OCI-LY3 (cell line): ENCODE data around the gene TNFRSF4.

Source experiments
- H2AFZ ChIP-seq: fragments of 200-600, 300-600 bp; shearing (Covaris generic); 2 replicates; pipeline ENCODE4 v1.6.0; 2014; ENCODE audit warnings: antibody characterized with exemption, low read depth, low read length
- H3K27ac ChIP-seq: fragments of 200-600, 300-600 bp; sonication (generic); 2 replicates; pipeline ENCODE4 v1.5.1; 2014; ENCODE audit warnings: mild to moderate bottlenecking, low read length, moderate library complexity, mixed read lengths
- H3K27me3 ChIP-seq: fragments of 200-600, 300-600 bp; sonication (generic); 2 replicates; pipeline ENCODE4 v1.6.1; 2014; ENCODE audit warnings: low read depth, low read length, mixed read lengths
- H3K36me3 ChIP-seq: fragments of 200-600, 300-600 bp; sonication (generic); replicated peaks from 2 replicates; pipeline ENCODE3; 2014; ENCODE audit warnings: low read depth, low read length, mixed read lengths
- H3K4me1 ChIP-seq: fragments of 300-600, 200-600 bp; sonication (generic); 2 replicates; pipeline ENCODE4 v1.6.1; 2014; ENCODE audit warnings: low read length, mixed read lengths
- H3K4me2 ChIP-seq: fragments of 200-600, 300-600 bp; sonication (generic); 2 replicates; pipeline ENCODE4 v1.6.1; 2014; ENCODE audit warnings: low read length, mixed read lengths
- H3K4me3 ChIP-seq: fragments of 300-600, 200-600 bp; sonication (generic); 2 replicates; pipeline ENCODE4 v1.5.1; 2014; ENCODE audit warnings: antibody characterized with exemption, mild to moderate bottlenecking, low read length, moderate library complexity
- H3K79me2 ChIP-seq: fragments of 300-600, 200-600 bp; shearing (Covaris generic); 2 replicates; pipeline ENCODE4 v1.6.1; 2014; ENCODE audit warnings: mild to moderate bottlenecking, low read length, mixed read lengths
- H3K9ac ChIP-seq: fragments of 300-600, 200-600 bp; shearing (Covaris generic); 2 replicates; pipeline ENCODE4 v1.6.0; 2014; ENCODE audit warnings: mild to moderate bottlenecking, low read length, moderate library complexity
- H3K9me3 ChIP-seq: fragments of 200-600, 300-600 bp; shearing (Covaris generic); 2 replicates; pipeline ENCODE4 v1.6.1; 2014; ENCODE audit warnings: low read length, mixed read lengths; ENCODE audit not compliant: insufficient read depth
- H4K20me1 ChIP-seq: fragments of 200-600, 300-600 bp; sonication (generic); 2 replicates; pipeline ENCODE4 v1.6.1; 2016; ENCODE audit warnings: low read length, mixed read lengths; ENCODE audit not compliant: insufficient read depth
- CTCF ChIP-seq: fragments of 200-600, 300-600 bp; sonication (generic); IDR thresholded peaks from 2 replicates; pipeline ENCODE4 v1.5.1; 2014; ENCODE audit warnings: antibody characterized with exemption, low read length, low read depth
- EZH2phosphoT487 ChIP-seq: fragments of 200-600 bp; shearing (Covaris generic); IDR thresholded peaks from 2 replicates; pipeline ENCODE4 v1.6.1; 2018; ENCODE audit warnings: antibody characterized with exemption, mixed run types, low read depth

The TNFRSF4 gene

GRCh38 chr1:1241588-1242219, 27.8 kb upstream of the TNFRSF4 start:
- Histone ChIP-seq H3K36me3 (no peaks in the 10 kb centered on the region), H3K4me2 (no peak overlapping the region), H2AFZ (no peak overlapping the region), H3K27ac (no peak overlapping the region), H3K4me3 (no peak overlapping the region), H4K20me1 (no peaks in the 10 kb centered on the region), H3K4me1 (no peaks in the 10 kb centered on the region), H3K27me3 (0 out of 2 replicates have a peak, but pooled peaks cover 3% of the 10 kb centered on the region), H3K9ac (no peak overlapping the region), H3K9me3 (no peaks in the 10 kb centered on the region), H3K79me2 (no peaks in the 10 kb centered on the region)
- TF ChIP-seq CTCF (no peak), EZH2phosphoT487 (no peak)

- Histone ChIP-seq H3K27ac (no peak overlapping the region), H3K36me3 (no peaks in the 10 kb centered on the region), H3K4me3 (no peak overlapping the region), H3K4me1 (no peaks in the 10 kb centered on the region), H4K20me1 (no peaks in the 10 kb centered on the region), H3K9me3 (no peaks in the 10 kb centered on the region), H3K79me2 (no peaks in the 10 kb centered on the region), H3K27me3 (0 out of 2 replicates have a peak, but pooled peaks cover 3% of the 10 kb centered on the region), H3K9ac (no peak overlapping the region), H2AFZ (no peak overlapping the region), H3K4me2 (no peak overlapping the region)
- no peak for TF ChIP-seq CTCF
- TF ChIP-seq EZH2phosphoT487: no peak
These were observed 27.1 kb upstream of the TNFRSF4 start for GRCh38 chr1:1240822-1241587.

- Histone ChIP-seq H3K36me3 (no peaks in the 10 kb centered on the region), H3K27me3 (0 out of 2 replicates have a peak, but pooled peaks cover 3% of the 10 kb centered on the region), H3K4me2 (no peak overlapping the region), H4K20me1 (no peaks in the 10 kb centered on the region), H3K9me3 (no peaks in the 10 kb centered on the region), H3K79me2 (no peaks in the 10 kb centered on the region), H3K4me1 (no peaks in the 10 kb centered on the region), H3K4me3 (no peak overlapping the region), H2AFZ (no peak overlapping the region), H3K27ac (no peak overlapping the region), H3K9ac (no peak overlapping the region)
- TF ChIP-seq CTCF (no peak), EZH2phosphoT487 (no peak)
These were observed 26.4 kb upstream of the TNFRSF4 start for GRCh38 chr1:1240348-1240732.

GRCh38 chr1:1239614-1240347, 25.8 kb upstream of the TNFRSF4 start:
- H2AFZ ChIP-seq: no peak overlapping the region
- no peaks in the 10 kb centered on the region for H3K4me1 ChIP-seq
- 0 out of 2 replicates have a peak, but pooled peaks cover 3% of the 10 kb centered on the region for H3K27me3 ChIP-seq
- no peaks in the 10 kb centered on the region for H3K9me3 ChIP-seq
- TF ChIP-seq CTCF: no peak
- no peak for TF ChIP-seq EZH2phosphoT487
- H3K4me3 ChIP-seq: no peak overlapping the region
- no peak overlapping the region for H3K9ac ChIP-seq
- H3K27ac ChIP-seq: no peak overlapping the region
- no peak overlapping the region for H3K4me2 ChIP-seq
- peaks cover under 1% of the 10 kb centered on the region for H3K36me3 ChIP-seq
- no peaks in the 10 kb centered on the region for H3K79me2 ChIP-seq
- no peaks in the 10 kb centered on the region for H4K20me1 ChIP-seq
